Panc1 (cell line): Measurements from ENCODE around the gene ANKRD40. TPM values are rescaled to one million over a fixed set of nuclear protein-coding genes. Genes with fewer than 3 reads are reported as not detected.

ENCODE experiments used
- ATAC-seq: fragments of 200-7000 bp; cut with Tn5 transposase; 2 replicates; pipeline ENCODE4 v1.9.1; 2020; ENCODE audit warnings: mild to moderate bottlenecking, moderate library complexity
- BruUV-seq: library from RNA; stranded (reverse); fragments of 400-500 nt; replicated peaks from 2 replicates; lab custom pipeline; 2021; lab: Mats Ljungman, UMichigan
- CTCF ChIA-PET: fragments of 300-600 bp; sonication (Branson Sonifier 250); formaldehyde crosslinking; loops from one replicate; lab custom pipeline; 2022; ENCODE audit warnings: antibody characterized with exemption; lab: Charles Lee
- POLR2A ChIA-PET: fragments of 300-600 bp; sonication (Branson Sonifier 250); formaldehyde crosslinking; loops from one replicate; lab custom pipeline; 2022; ENCODE audit warnings: antibody characterized with exemption; lab: Charles Lee
- DNase-seq: peaks from one replicate; pipeline ENCODE4 v3.0.0-alpha.2; 2010; ENCODE audit warnings: low read depth, low spot score
- H3K27ac ChIP-seq: 2 replicates; pipeline ENCODE4 v1.5.1; 2011; ENCODE audit warnings: mild to moderate bottlenecking, low read length, inconsistent platforms
- H3K27me3 ChIP-seq: fragments of 200-500 bp; sonication (Bioruptor generic); 2 replicates; pipeline ENCODE4 v1.6.0; 2014; ENCODE audit warnings: low read length, inconsistent platforms; ENCODE audit not compliant: control insufficient read depth, insufficient read depth
- H3K36me3 ChIP-seq: fragments of 200-500 bp; sonication (Bioruptor generic); 2 replicates; pipeline ENCODE4 v1.5.1; 2014; ENCODE audit warnings: inconsistent platforms, mild to moderate bottlenecking, low read length, moderate library complexity; ENCODE audit not compliant: control insufficient read depth, insufficient read depth
- H3K4me1 ChIP-seq: 2 replicates; pipeline ENCODE4 v1.5.1; 2011; ENCODE audit warnings: inconsistent platforms, mild to moderate bottlenecking, low read length, moderate library complexity; ENCODE audit not compliant: control insufficient read depth, insufficient read depth
- H3K4me3 ChIP-seq, 2 experiments: 2 replicates each; pipeline ENCODE4 v1.5.1; 2011 to 2012; ENCODE audit warnings: low read depth in 2 of 2, low read length in 2 of 2, mild to moderate bottlenecking in 2 of 2, inconsistent platforms in 1 of 2, moderate library complexity in 1 of 2
- H3K9me3 ChIP-seq: fragments of 200-500 bp; sonication (Bioruptor generic); 2 replicates; pipeline ENCODE4 v1.5.1; 2014; ENCODE audit warnings: low read depth, mild to moderate bottlenecking, inconsistent platforms, low read length, moderate library complexity; ENCODE audit not compliant: control insufficient read depth, insufficient read depth
- CTCF ChIP-seq: fragments of 450-650 bp; IDR thresholded peaks from 2 replicates; pipeline ENCODE4 v1.5.1; 2017; ENCODE audit warnings: mild to moderate bottlenecking
- POLR2AphosphoS5 ChIP-seq: IDR thresholded peaks from 2 replicates; pipeline ENCODE4 v1.6.1; 2012; ENCODE audit warnings: mild to moderate bottlenecking, low read depth, low read length, moderate library complexity
- REST ChIP-seq, 2 experiments: IDR thresholded peaks; 2 replicates each; pipeline ENCODE4 v1.6.1; 2011 to 2012; ENCODE audit warnings: low read depth in 2 of 2, control low read depth in 1 of 2, low read length in 1 of 2, mild to moderate bottlenecking in 1 of 2, moderate library complexity in 1 of 2; ENCODE audit not compliant: insufficient read depth in 1 of 2
- SIN3A ChIP-seq: IDR thresholded peaks from 2 replicates; pipeline ENCODE4 v1.6.1; 2012; ENCODE audit warnings: low read depth, mild to moderate bottlenecking, low read length, moderate library complexity, borderline replicate concordance; ENCODE audit not compliant: insufficient read depth
- TCF7L2 ChIP-seq: IDR thresholded peaks from 2 replicates; pipeline ENCODE4 v1.6.1; 2011; ENCODE audit warnings: mild to moderate bottlenecking, low read depth, low read length, inconsistent platforms
- in situ Hi-C: cut with HindIII; loops from 2 replicates; pipeline ENCODE4 v1.10.0; 2016; ENCODE audit warnings: low sequenced_read_pairs, low pct_unique_long_range_greater_than_20kb
- intact Hi-C: fragments of 100-400 bp; cut with micrococcal nuclease; formaldehyde crosslinking; loops from one replicate; pipeline ENCODE4 v1.10.0; 2022; ENCODE audit not compliant: unreplicated experiment
- total RNA-seq: library from RNA; stranded (reverse); gene quantifications from one replicate; pipeline ENCODE4 v1.2.1, GENCODE V29; 2021; ENCODE audit not compliant: unreplicated experiment

ANKRD40 gene
- total RNA-seq, 1 experiment from 2014 or later: 57.2 TPM

- BruUV-seq: no TSS peak
- Histone ChIP-seq H3K27ac (no peak overlapping the region), H3K36me3 (peaks cover 51% of the 10 kb centered on the region), H3K4me3 (no peak overlapping the region), H3K9me3 (no peaks in the 10 kb centered on the region), H3K4me1 (no peaks in the 10 kb centered on the region), H3K27me3 (no peaks in the 10 kb centered on the region)
- ChIA-PET POLR2A (no interaction called here), CTCF (no interaction called here)
- ATAC-seq: no peak
- TF ChIP-seq POLR2AphosphoS5 (no peak), CTCF (no peak), REST (IDR thresholded peaks at IDR 0.05; ENCODE audit: insufficient read depth in 1 of 2, low read depth in 2 of 2, low read length in 1 of 2) (no peak), TCF7L2 (no peak), SIN3A (no peak)
- in situ Hi-C loops: no loop called here
- DNase-seq: no peak
- intact Hi-C loops: no loop called here
These were observed 31.4 kb upstream of the ANKRD40 start for GRCh38 chr17:50739098-50739497.

- Histone ChIP-seq H3K4me3 (no peak overlapping the region), H3K36me3 (peaks cover 38% of the 10 kb centered on the region), H3K27me3 (no peaks in the 10 kb centered on the region), H3K4me1 (peaks cover 2% of the 10 kb centered on the region; the same call in 1 of the 2 replicates), H3K9me3 (no peaks in the 10 kb centered on the region), H3K27ac (no peak overlapping the region)
- ChIA-PET CTCF (no interaction called here), POLR2A (no interaction called here)
- BruUV-seq: no TSS peak
- TF ChIP-seq POLR2AphosphoS5: no peak
- no peak for TF ChIP-seq CTCF
- TF ChIP-seq REST (IDR thresholded peaks at IDR 0.05; ENCODE audit: insufficient read depth in 1 of 2, low read depth in 2 of 2, low read length in 1 of 2): no peak
- no peak for TF ChIP-seq TCF7L2
- TF ChIP-seq SIN3A: no peak
- DNase-seq: no peak
- in situ Hi-C loops: no loop called here
- intact Hi-C loops: no loop called here
- no peak for ATAC-seq
These were observed 29.5 kb upstream of the ANKRD40 start for GRCh38 chr17:50737118-50737698.
